HG02798 (cell line): ENCODE results near the gene ENPP7.

Experiments
- ATAC-seq: cut with Tn5 transposase; IDR thresholded peaks from one replicate; pipeline ENCODE4 v1.9.1; 2021; ENCODE audit warnings: mild to moderate bottlenecking; ENCODE audit not compliant: unreplicated experiment, poor library complexity

The ENPP7 gene

GRCh38 chr17:79728908-79729471, 1.8 kb upstream of the ENPP7 start:
- ATAC-seq = no peak

- no peak for ATAC-seq
Observed at GRCh38 chr17:79729761-79730160, 982 bp upstream of the ENPP7 start.

GRCh38 chr17:79730437-79730768, 340 bp upstream of the ENPP7 start:
- ATAC-seq = no peak

- ATAC-seq = no peak
Observed at GRCh38 chr17:79732254-79732653, 1.5 kb downstream of the ENPP7 start.

GRCh38 chr17:79732804-79733691, 2.3 kb downstream of the ENPP7 start:
- no peak for ATAC-seq

- no peak for ATAC-seq
Observed at GRCh38 chr17:79733692-79734070, 2.9 kb downstream of the ENPP7 start.

GRCh38 chr17:79735096-79735495, 4.4 kb downstream of the ENPP7 start:
- ATAC-seq = no peak

GRCh38 chr17:79737046-79737921, 6.5 kb downstream of the ENPP7 start:
- no peak for ATAC-seq

GRCh38 chr17:79737922-79738578, 7.3 kb downstream of the ENPP7 start:
- no peak for ATAC-seq

- ATAC-seq = no peak
Observed at GRCh38 chr17:79738643-79739042, 7.9 kb downstream of the ENPP7 start.

GRCh38 chr17:79739148-79740062, 8.7 kb downstream of the ENPP7 start:
- ATAC-seq = no peak

GRCh38 chr17:79740413-79740812, 9.7 kb downstream of the ENPP7 start:
- no peak for ATAC-seq

- no peak for ATAC-seq
Observed at GRCh38 chr17:79741401-79741750, 10.6 kb downstream of the ENPP7 start.

- no peak for ATAC-seq
Observed at GRCh38 chr17:79741751-79742588, 11.2 kb downstream of the ENPP7 start.

GRCh38 chr17:79742589-79742918, 11.8 kb downstream of the ENPP7 start:
- ATAC-seq = no peak

GRCh38 chr17:79742951-79743476, 12.3 kb downstream of the ENPP7 start:
- ATAC-seq = no peak

GRCh38 chr17:79743614-79744013, 12.9 kb downstream of the ENPP7 start:
- no peak for ATAC-seq

- no peak for ATAC-seq
Observed at GRCh38 chr17:79745641-79746105, 14.9 kb downstream of the ENPP7 start.
